ENCODE measurements around the gene PDLIM5. TPM values are rescaled to one million over a fixed set of nuclear protein-coding genes. Genes with fewer than 3 reads are reported as not detected.

The PDLIM5 gene
- total RNA-seq, 1 donor from 2014 or later, result 83.5 TPM

DNA sequence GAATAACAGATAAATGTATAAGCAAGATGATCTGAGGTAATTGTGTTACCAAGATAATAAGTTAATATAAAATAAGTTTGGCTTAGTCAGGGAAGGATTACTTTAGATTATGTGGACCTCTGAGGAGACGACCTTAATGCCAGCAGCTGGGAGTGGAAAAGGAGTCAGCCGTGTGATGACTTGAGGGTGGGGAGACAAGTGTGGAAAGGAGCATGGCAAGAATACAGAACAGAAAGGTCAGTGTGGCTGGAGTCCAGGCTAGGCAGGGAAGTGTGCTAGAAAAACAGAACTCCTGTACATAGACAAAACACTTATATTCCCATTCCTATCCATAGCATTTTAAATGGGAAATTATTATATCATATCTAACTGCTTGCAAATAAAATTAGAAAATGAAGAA is 138.8 kb downstream of the PDLIM5 start:
- H3K4me1 Mint-ChIP-seq (ENCODE audit: unreplicated experiment), result peaks cover 3% of the 10 kb centered on the region
- H3K36me3 Mint-ChIP-seq (ENCODE audit: low read depth, unreplicated experiment), result peaks cover 25% of the 10 kb centered on the region
- H3K9me3 Mint-ChIP-seq (ENCODE audit: unreplicated experiment), result no peaks in the 10 kb centered on the region
- no peaks in the 10 kb centered on the region for H3K27me3 Mint-ChIP-seq (ENCODE audit: unreplicated experiment)
- no peak overlapping the region for H3K4me3 Mint-ChIP-seq (ENCODE audit: unreplicated experiment)
- TF ChIP-seq, protein P1, sequence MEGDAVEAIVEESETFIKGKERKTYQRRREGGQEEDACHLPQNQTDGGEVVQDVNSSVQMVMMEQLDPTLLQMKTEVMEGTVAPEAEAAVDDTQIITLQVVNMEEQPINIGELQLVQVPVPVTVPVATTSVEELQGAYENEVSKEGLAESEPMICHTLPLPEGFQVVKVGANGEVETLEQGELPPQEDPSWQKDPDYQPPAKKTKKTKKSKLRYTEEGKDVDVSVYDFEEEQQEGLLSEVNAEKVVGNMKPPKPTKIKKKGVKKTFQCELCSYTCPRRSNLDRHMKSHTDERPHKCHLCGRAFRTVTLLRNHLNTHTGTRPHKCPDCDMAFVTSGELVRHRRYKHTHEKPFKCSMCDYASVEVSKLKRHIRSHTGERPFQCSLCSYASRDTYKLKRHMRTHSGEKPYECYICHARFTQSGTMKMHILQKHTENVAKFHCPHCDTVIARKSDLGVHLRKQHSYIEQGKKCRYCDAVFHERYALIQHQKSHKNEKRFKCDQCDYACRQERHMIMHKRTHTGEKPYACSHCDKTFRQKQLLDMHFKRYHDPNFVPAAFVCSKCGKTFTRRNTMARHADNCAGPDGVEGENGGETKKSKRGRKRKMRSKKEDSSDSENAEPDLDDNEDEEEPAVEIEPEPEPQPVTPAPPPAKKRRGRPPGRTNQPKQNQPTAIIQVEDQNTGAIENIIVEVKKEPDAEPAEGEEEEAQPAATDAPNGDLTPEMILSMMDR (IDR thresholded peaks at IDR 0.05; ENCODE audit: unreplicated experiment), result no peak
- H3K27ac Mint-ChIP-seq (ENCODE audit: unreplicated experiment), result no peak overlapping the region
- no peak for DNase-seq (ENCODE audit: low spot score)

DNA sequence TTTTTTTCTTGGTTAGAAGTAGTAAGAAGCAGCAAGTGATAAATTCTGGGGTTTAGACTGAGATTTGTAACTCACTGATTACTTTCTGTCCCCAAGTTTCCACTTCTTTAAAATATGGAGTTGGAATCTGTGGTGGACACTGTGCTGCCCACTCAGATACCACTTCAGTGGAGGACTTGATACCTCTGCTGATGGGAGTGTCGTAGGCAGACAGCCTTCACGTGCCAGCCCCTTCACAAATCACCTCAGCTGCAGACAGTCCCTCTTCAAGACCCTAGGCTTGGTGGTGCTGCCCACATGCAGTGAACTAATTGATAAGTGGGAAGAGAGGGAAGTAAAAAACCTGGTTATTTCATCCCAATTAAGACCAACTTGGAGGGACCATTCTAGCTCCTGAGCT is 139.5 kb downstream of the PDLIM5 start:
- Mint-ChIP-seq H3K27me3 (ENCODE audit: unreplicated experiment) (no peaks in the 10 kb centered on the region), H3K4me3 (ENCODE audit: unreplicated experiment) (no peak overlapping the region), H3K36me3 (ENCODE audit: low read depth, unreplicated experiment) (peaks cover 23% of the 10 kb centered on the region), H3K4me1 (ENCODE audit: unreplicated experiment) (peaks cover 3% of the 10 kb centered on the region), H3K27ac (ENCODE audit: unreplicated experiment) (no peak overlapping the region), H3K9me3 (ENCODE audit: unreplicated experiment) (no peaks in the 10 kb centered on the region)
- no peak for DNase-seq (ENCODE audit: low spot score)
- TF ChIP-seq, protein P1 (IDR thresholded peaks at IDR 0.05; ENCODE audit: unreplicated experiment), result no peak

DNA sequence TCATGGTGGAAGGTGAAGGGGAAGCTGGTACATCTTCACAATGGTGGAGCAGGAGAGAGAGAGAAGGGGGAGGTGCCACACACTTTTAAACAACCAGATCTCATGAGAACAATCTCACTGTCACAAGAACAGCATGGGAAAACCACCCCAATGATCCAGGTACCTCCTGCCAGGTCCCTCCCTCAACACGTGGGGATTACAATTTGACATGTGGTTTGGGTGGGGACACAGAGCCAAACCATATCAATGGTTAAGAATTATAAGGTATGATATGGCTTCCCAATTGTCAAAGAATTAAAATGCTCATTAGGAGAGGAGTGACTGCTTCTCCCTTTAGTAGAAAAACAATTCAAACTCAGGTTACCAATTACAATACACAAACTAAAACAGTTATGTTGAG is 143.3 kb downstream of the PDLIM5 start:
- Mint-ChIP-seq H3K4me1 (ENCODE audit: unreplicated experiment) (peaks cover 3% of the 10 kb centered on the region), H3K36me3 (ENCODE audit: low read depth, unreplicated experiment) (peaks cover 19% of the 10 kb centered on the region), H3K27me3 (ENCODE audit: unreplicated experiment) (no peaks in the 10 kb centered on the region), H3K4me3 (ENCODE audit: unreplicated experiment) (peak overlapping the region; percentile 49), H3K27ac (ENCODE audit: unreplicated experiment) (no peak overlapping the region), H3K9me3 (ENCODE audit: unreplicated experiment) (no peaks in the 10 kb centered on the region)
- DNase-seq (ENCODE audit: low spot score), result no peak
- TF ChIP-seq, protein P1 (IDR thresholded peaks at IDR 0.05; ENCODE audit: unreplicated experiment), result no peak

DNA sequence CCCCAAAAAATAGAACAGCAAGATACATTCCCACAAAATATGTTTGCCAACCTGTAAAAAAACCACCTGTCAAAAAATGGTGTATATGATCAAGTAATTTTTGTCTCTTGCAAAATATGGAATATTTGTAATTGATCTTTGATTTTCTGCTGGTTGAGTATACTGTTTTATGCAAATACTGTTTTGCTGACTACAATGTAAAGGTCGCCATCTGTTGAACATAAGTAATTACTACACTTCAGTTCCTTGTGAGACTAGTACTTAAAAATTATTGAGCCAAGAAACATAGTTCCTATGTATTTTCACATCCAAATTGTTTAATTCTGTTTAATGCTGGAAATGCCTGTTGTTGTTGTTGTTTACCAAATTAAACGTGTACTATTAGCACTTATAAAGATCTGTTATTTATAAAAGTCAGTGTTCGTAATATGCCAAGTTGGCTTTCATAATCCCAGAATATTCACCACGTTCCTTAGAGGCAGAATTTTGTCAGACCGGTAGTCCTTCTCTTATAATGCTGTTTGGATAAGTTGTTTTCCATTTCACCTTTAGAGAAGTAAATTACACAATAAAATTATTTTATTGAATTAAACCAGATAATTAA is 144.2 kb downstream of the PDLIM5 start:
- H3K27ac Mint-ChIP-seq (ENCODE audit: unreplicated experiment), result no peak overlapping the region
- no peaks in the 10 kb centered on the region for H3K27me3 Mint-ChIP-seq (ENCODE audit: unreplicated experiment)
- DNase-seq (ENCODE audit: low spot score), result no peak
- no peaks in the 10 kb centered on the region for H3K9me3 Mint-ChIP-seq (ENCODE audit: unreplicated experiment)
- H3K4me1 Mint-ChIP-seq (ENCODE audit: unreplicated experiment), result peaks cover 3% of the 10 kb centered on the region
- H3K36me3 Mint-ChIP-seq (ENCODE audit: low read depth, unreplicated experiment), result peaks cover 19% of the 10 kb centered on the region
- no peak overlapping the region for H3K4me3 Mint-ChIP-seq (ENCODE audit: unreplicated experiment)
- TF ChIP-seq, protein P1 (IDR thresholded peaks at IDR 0.05; ENCODE audit: unreplicated experiment), result peak; percentile 65

DNA sequence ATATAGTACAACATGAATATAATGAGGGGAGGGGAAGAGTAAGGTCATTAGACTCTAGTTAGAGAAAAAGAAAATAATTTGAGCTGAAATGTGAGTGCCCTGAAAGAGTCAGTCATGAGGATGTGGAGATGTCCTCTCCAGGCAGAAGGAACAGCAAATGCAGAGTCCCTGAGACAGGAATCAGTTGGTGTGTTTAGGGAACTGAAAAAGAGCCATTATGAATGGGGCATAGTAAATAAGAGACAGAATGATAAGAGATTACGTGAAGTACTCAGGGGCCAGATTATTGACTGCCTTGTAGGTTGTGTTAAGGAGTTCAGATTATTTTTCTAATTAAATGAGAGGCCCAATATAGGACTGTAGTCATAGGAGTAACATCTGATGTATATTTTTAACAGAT is 147.0 kb downstream of the PDLIM5 start:
- Mint-ChIP-seq H3K36me3 (ENCODE audit: low read depth, unreplicated experiment) (peaks cover 3% of the 10 kb centered on the region), H3K9me3 (ENCODE audit: unreplicated experiment) (no peaks in the 10 kb centered on the region), H3K27me3 (ENCODE audit: unreplicated experiment) (peaks cover 2% of the 10 kb centered on the region), H3K27ac (ENCODE audit: unreplicated experiment) (no peak overlapping the region), H3K4me1 (ENCODE audit: unreplicated experiment) (peaks cover 5% of the 10 kb centered on the region), H3K4me3 (ENCODE audit: unreplicated experiment) (no peak overlapping the region)
- TF ChIP-seq, protein P1 (IDR thresholded peaks at IDR 0.05; ENCODE audit: unreplicated experiment), result no peak
- DNase-seq (ENCODE audit: low spot score), result no peak
